Measurements from ENCODE around the gene RIMS1.
"Not testable (repeated sequence)": the region's sequence is repeated elsewhere in the genome, so short reads cannot be mapped to it uniquely, and the experiment has no call there.

Gene RIMS1

GRCh38 chr6:71994705-71995271 is 108.4 kb downstream of the RIMS1 start:
- ChIA-PET CTCF (interaction anchor here (1.3 to 2.7 kb wide), 6 partner anchors 9 to 100 kb away, joined by 3 to 7 read pairs (median 3); no protein-coding TSS in a partner anchor), POLR2A (no interaction called here)
- TF ChIP-seq CTCF (IDR thresholded peaks at IDR 0.05; ENCODE audit: control extremely low read depth, extremely low read depth, low read depth, missing control alignments), result no peak

GRCh38 chr6:71997341-71997740 is 111.0 kb downstream of the RIMS1 start:
- ChIA-PET POLR2A (no interaction called here), CTCF (interaction anchor here (0.8 to 1.7 kb wide), 2 partner anchors 15 to 27 kb away, joined by 3 to 4 read pairs; no protein-coding TSS in a partner anchor)
- no peak for TF ChIP-seq CTCF (IDR thresholded peaks at IDR 0.05; ENCODE audit: control extremely low read depth, extremely low read depth, low read depth, missing control alignments)
- DNase-seq (ENCODE audit: extremely low spot score), result no peak

More at GRCh38 chr6:71994705-71995271, 108.4 kb downstream of the RIMS1 start:
- DNase-seq (ENCODE audit: extremely low spot score), result no peak

GRCh38 chr6:72002415-72002814 is 116.1 kb downstream of the RIMS1 start:
- POLR2A ChIA-PET, result no interaction called here
- no peak for DNase-seq (ENCODE audit: extremely low spot score)
- CTCF ChIA-PET, result no interaction called here
- TF ChIP-seq CTCF (IDR thresholded peaks at IDR 0.05; ENCODE audit: control extremely low read depth, extremely low read depth, low read depth, missing control alignments), result no peak

- CTCF ChIA-PET, result interaction anchor here (1.4 kb wide), 1 partner anchor 56 kb away, joined by 3 read pairs; no protein-coding TSS in a partner anchor
- POLR2A ChIA-PET; DNase-seq (ENCODE audit: extremely low spot score): not testable (repeated sequence)
These were observed 120.2 kb downstream of the RIMS1 start for GRCh38 chr6:72006591-72006990.

- POLR2A ChIA-PET, result no interaction called here
- CTCF ChIA-PET, result no interaction called here
- DNase-seq (ENCODE audit: extremely low spot score), result no peak
- no peak for TF ChIP-seq CTCF (IDR thresholded peaks at IDR 0.05; ENCODE audit: control extremely low read depth, extremely low read depth, low read depth, missing control alignments)
These were observed 136.5 kb downstream of the RIMS1 start for GRCh38 chr6:72022830-72023229.

GRCh38 chr6:72031471-72031870 is 145.1 kb downstream of the RIMS1 start:
- no peak for TF ChIP-seq CTCF (IDR thresholded peaks at IDR 0.05; ENCODE audit: control extremely low read depth, extremely low read depth, low read depth, missing control alignments)
- POLR2A ChIA-PET, result no interaction called here
- DNase-seq (ENCODE audit: extremely low spot score), result no peak
- CTCF ChIA-PET, result no interaction called here

GRCh38 chr6:72032086-72032485 is 145.7 kb downstream of the RIMS1 start:
- DNase-seq (ENCODE audit: extremely low spot score), result no peak
- POLR2A ChIA-PET, result no interaction called here
- no peak for TF ChIP-seq CTCF (IDR thresholded peaks at IDR 0.05; ENCODE audit: control extremely low read depth, extremely low read depth, low read depth, missing control alignments)
- CTCF ChIA-PET, result no interaction called here

Data from GM10248 (cell line).